GM04504 (cell line): Measurements from ENCODE around the gene PARD3.

ENCODE experiments used
- DNase-seq: peaks from one replicate; pipeline ENCODE4 v3.0.0-alpha.2; 2012; ENCODE audit warnings: low read depth

PARD3 gene

DNA sequence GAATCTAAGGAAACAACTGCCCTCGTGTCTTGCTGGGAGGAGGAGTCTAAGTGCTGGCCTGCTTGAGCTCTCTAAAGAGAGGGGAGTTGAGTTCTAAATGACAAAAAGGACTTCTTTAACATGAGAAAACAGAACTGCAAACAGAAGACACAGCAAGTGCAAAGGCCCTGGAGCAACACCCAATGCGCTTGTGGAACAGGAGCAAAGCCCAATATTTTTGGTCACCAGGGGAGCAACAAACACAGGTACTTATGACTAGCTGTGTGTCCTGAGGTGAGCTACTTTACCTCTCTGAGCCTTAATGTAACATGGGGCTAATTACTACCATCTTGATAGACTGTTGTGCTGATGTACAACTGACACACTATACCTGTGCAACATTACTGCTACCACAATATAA is 634.3 kb downstream of the PARD3 start:
- no peak for DNase-seq

GRCh38 chr10:34179280-34179679 is 635.8 kb downstream of the PARD3 start:
- DNase-seq, result no peak

GRCh38 chr10:34178756-34179155 is 636.3 kb downstream of the PARD3 start:
- DNase-seq, result no peak

DNA sequence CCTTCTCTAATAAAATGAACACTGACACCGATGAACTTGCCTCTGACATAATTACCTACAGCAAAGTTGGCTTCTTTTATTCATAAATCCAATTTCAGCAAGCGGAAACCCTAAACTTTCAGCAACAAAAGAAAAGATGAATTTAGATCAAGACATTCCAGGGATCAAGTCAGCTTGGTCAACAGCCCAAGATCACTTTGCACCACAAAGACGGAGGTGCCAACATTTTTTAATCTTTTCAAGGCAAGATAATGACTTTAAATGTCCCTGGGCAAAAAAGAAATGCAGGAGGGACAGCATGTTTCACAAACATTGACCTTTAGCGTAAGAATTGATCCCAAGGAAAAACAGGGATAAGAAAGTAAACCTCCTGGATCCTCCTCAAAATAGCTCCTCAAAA is 636.9 kb downstream of the PARD3 start:
- DNase-seq, result no peak

- DNase-seq, result no peak
Observed at GRCh38 chr10:34177445-34177844, 637.7 kb downstream of the PARD3 start.

DNA sequence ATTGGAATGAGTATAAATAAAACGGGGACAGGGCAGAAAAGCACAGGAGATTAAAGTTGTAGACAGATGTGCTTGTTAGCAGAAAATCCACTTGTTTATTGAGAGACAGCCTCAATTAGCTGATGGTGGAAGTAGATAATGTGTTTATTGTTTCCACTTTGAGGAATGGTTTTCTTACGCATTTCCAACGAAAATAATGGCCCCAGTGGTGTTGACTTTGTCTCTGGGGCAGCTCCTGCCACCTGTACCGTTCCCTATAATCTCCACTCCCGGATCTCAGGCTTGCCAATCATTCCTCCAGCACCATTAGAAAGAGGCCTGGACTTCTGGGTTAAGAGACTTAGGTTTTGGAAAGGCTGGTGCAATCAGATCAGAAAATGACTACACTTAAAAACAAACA is 638.7 kb downstream of the PARD3 start:
- no peak for DNase-seq

- DNase-seq, result no peak
Observed at GRCh38 chr10:34175121-34175520, 640.0 kb downstream of the PARD3 start.

GRCh38 chr10:34172936-34173533 is 642.1 kb downstream of the PARD3 start:
- peak; percentile 65 for DNase-seq

GRCh38 chr10:34171957-34172527 is 643.1 kb downstream of the PARD3 start:
- DNase-seq, result peak; percentile 87

- no peak for DNase-seq
Observed at GRCh38 chr10:34169677-34170076, 645.4 kb downstream of the PARD3 start.

- no peak for DNase-seq
Observed at GRCh38 chr10:34169131-34169530, 646.0 kb downstream of the PARD3 start.

DNA sequence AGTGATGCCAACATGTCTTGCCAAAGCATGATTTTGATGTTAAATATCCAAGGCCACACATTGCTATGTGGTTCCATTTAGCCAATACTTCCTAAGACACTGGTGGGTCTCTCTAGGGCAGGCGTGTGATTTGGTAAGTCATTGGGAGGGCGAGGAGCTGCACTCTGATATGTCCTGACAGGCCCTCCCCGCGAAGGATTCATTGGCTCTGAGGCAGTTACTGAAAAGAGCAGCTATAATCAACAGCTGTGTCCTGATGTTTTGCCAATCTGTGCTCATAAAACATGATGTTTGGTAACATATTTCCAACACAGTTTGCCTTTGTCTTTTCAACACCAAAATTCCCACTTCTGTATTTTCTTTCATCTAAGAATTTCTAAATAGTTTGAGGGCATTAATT is 646.7 kb downstream of the PARD3 start:
- DNase-seq, result no peak

DNA sequence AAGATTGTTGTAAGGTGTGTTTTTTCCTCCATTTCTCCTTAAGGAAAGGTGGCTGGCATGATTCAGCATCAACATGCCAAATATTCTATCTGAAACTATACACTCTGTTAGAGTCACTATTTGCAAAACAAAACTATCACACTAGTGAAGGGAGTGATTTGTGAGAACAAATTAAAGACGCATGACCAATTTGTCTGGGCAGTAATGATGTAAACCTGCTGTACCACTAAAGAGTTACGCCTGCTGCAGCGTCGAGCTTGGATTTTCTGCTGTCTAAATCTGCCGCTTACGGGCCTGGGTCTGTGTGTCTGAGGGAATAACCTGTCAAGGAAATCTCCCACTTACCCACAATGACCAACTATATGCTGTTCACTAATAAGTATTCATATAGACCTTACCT is 648.3 kb downstream of the PARD3 start:
- no peak for DNase-seq

DNA sequence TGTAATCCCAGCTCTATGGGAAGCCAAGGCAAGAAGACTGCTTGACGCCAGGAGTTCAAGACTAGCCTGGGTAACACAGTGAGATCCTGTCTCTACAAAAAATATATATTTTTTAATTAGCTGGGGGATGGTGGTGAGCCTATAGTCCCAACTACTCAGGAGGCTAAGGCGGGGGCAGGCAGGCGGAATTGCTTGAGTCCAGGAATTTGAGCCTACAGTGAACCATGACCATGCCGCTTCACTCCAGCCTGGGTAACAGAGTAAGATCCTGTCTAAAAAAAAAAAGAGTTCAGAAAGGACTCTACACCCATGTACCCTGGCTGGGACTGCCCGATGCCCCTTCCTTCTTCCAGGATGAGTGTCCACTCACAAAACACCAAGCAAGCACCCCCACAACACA is 648.7 kb downstream of the PARD3 start:
- no peak for DNase-seq

DNA sequence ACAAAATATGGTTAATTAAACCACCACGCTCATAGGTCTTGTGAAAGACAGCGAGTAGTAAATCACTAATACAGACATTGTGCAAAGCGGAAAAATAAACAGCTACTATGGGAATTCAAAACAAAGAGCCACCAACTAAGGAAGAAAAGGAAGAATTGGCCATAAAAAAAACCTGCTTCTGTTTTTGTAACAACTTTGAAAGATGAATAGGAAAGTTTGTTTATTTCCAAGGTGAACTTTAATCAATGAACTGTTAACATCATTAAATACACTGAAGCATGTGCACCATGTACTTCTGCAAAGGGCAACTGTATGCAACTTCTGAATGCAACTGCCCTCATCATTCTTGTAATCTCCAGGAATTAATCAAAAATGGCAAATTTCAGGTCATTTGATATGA is 651.1 kb downstream of the PARD3 start:
- DNase-seq, result no peak

DNA sequence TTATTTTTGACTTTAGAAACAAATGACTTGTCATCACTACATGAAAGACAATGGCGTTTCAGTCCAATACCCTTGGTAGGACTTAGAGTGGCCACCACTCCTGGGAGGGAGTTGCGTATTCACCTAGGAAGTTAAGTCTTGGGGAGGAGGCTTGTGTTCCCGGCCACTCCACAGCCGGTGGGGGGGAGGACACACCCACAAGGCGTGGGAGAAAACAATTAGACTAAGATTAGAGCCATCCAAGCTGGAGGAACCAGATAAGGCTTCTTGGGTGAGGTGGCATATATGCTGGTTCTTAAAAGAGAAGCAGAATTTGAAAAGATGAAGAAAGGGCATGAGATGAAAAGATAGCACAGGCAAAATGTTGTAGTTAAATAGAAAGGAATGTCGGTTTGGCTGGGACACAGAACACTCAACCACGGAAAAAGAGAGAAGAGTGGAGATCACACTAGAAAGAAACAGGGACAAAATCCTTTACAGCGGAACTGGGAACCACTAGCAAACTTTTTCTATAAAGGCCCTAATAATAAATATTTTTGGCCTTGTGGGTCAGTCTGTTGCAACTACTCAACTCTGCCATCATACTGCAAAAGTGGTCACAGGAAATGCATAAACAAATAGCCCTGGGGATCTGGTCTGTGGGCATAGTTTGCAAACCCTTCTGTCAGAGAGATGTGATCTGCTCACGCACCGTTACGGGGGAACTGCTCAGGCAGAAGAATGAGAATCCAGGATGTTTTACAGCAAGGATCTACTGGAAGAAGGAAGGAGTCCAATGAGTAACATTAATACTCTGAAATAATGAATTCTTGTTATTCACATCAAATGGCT is 651.8 kb downstream of the PARD3 start:
- DNase-seq, result no peak

DNA sequence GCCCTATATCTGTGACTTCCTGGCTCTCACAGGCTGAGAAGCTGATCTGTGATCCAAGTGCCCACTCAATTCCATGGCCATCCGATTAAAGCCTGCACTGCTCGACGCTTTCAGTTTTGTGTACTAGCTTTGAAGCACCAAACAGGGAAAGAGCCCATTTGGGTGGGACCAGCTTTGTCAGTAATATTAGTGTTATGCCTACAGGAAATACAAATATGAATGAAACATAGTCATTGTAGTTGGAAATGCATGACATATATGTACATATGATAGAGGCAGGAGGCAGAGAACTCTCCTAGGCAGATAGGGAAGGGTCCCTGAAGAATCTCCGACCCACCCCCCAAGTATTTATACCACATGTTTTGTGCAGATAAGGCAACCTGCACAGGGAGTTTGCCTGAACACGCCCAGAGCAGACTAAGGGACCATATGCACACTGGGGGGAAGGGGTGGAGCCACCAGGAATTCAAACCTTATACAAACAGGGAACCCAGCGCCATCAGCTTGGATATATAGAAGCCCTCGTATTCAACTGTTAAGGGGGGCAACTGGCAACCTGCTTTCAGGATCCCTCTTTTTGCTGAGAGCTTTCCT is 653.2 kb downstream of the PARD3 start:
- DNase-seq, result no peak

- no peak for DNase-seq
Observed at GRCh38 chr10:34160595-34160994, 654.5 kb downstream of the PARD3 start.

GRCh38 chr10:34157501-34157900 is 657.6 kb downstream of the PARD3 start:
- no peak for DNase-seq

GRCh38 chr10:34156781-34157425 is 658.2 kb downstream of the PARD3 start:
- DNase-seq, result no peak

DNA sequence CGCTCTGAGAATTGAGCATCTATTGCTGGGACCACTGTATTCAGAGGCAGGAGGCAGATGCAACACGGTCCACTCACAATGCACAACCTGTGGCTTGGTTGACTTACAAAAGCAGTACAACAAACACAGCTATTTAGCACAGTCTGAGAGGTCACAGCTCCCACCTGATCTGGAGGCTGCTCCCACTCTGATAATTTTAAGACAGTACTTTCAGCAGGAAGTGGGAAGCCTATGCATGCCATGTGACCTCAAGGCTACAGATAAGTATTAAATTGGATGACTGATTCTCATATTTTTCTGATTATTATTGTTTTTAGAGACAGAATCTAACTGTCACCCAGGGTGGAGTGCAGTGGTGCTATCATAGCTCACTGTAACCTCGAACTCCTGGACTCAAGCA is 659.3 kb downstream of the PARD3 start:
- DNase-seq, result no peak

DNA sequence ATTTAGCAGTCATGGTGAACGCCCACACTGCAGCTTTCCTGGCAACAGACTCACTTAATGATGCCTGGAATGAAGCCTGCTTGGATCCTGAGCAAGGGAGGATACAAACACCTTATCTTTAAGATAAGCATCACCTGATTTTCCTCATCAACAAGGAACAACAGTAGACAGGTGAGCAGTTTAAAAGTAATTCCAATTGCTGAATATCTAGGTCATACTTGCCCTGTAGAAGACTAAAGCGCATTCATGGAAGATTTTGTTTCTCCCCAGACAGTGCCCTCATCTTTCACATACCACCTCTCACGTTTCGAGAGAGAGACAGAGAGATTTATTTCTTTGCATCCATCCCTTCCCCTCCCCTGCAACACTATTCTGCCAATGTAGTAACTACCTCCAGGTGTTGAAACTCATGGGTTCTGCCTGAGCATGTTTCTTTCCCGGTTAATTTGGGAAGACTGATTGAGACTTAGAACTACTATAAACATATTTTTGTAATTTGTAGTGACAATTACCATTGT is 660.7 kb downstream of the PARD3 start:
- DNase-seq, result no peak
